Measurements from ENCODE around the gene FLNB. TPM values are rescaled to one million over a fixed set of nuclear protein-coding genes. Genes with fewer than 3 reads are reported as not detected.

Gene FLNB
- total and polyA plus RNA-seq, 2 of the 4 experiments (the other 2 are of a cell fraction) = 78.0 to 136 TPM

DNA sequence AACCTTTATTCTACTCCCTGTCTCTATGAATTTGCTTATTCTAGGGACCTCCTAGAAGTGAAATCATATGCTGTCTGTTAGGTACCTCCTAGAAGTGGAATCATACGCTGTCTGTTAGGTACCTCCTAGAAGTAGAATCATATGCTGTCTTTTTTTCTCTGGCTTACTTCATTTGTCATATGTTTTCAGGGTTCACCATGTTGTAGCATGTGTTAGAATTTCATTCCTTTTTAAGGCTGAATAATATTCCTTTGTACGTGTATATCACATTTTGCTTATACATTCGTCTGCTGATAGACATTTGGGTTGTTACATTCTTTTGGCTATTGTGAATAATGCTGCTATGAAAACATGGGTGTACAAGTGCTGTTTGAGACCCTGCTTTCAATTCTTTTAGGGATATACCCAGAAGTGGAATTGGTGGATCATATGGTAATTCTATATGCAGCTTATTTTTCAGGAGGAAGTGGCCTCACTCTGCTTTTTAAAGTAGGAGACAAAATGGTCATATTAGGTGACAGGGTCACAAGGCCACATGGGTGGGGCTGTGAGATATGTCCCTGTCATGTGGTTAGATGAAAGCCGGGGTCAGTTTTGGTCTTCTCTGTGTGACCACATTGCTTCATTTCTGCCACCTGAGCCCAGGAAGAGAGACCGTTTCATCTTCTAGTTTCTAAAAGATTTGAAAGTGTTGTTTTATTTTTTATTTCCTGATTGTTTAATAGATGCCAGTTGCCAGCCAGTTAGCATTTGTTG is 76.7 kb downstream of the FLNB start:
- peaks cover 23% of the 10 kb centered on the region for H3K36me3 ChIP-seq (ENCODE audit: control insufficient read depth, insufficient read depth, low read length)
- no peak overlapping the region for H4K8ac ChIP-seq (ENCODE audit: low read depth in 2 of 2, low read length in 2 of 2)
- WGBS, 2 experiments (ENCODE audit: extremely low coverage in 2 of 2, insufficient read length in 1 of 2) = no CpG with 5 or more reads among the region's 5 CpGs
- H2AFZ ChIP-seq (replicated peaks; ENCODE audit: low read length, poor library complexity) = no peak overlapping the region
- H2BK20ac ChIP-seq (ENCODE audit: low read depth, low read length) = no peak overlapping the region
- no TSS peak for BruUV-seq (replicated peaks)
- dilution Hi-C loops (cut with HindIII; ENCODE audit: low sequenced_read_pairs, unreplicated experiment) (no loop called here), in situ Hi-C loops (cut with MboI; ENCODE audit: low sequenced_read_pairs) (no loop called here), intact Hi-C loops (cut with micrococcal nuclease) (loop anchor here (5.0 kb wide), 1 partner anchor 63 kb away; no protein-coding TSS in a partner anchor)
- no peak for TF ChIP-seq CHD1 (IDR thresholded peaks at IDR 0.05; ENCODE audit: low read depth, low read length)
- no peak for TF ChIP-seq CEBPB (IDR thresholded peaks at IDR 0.05; ENCODE audit: low read depth, low read length)
- no peak for TF ChIP-seq FOS (IDR thresholded peaks at IDR 0.05; ENCODE audit: low read depth, low read length)
- no peak for TF ChIP-seq MAFK (IDR thresholded peaks at IDR 0.05; ENCODE audit: low read depth, low read length)
- TF ChIP-seq RFX5 (IDR thresholded peaks at IDR 0.05; ENCODE audit: low read depth, low read length) = no peak
- TF ChIP-seq, protein P1, sequence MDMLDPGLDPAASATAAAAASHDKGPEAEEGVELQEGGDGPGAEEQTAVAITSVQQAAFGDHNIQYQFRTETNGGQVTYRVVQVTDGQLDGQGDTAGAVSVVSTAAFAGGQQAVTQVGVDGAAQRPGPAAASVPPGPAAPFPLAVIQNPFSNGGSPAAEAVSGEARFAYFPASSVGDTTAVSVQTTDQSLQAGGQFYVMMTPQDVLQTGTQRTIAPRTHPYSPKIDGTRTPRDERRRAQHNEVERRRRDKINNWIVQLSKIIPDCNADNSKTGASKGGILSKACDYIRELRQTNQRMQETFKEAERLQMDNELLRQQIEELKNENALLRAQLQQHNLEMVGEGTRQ (IDR thresholded peaks at IDR 0.05; ENCODE audit: low read depth, low read length) = no peak
- no peak for TF ChIP-seq POLR2A (IDR thresholded peaks at IDR 0.05; ENCODE audit: low read depth, low read length)
- TF ChIP-seq SMC3 (IDR thresholded peaks at IDR 0.05; ENCODE audit: low read depth, low read length) = no peak
- TF ChIP-seq CTCF (conservative IDR thresholded peaks at IDR 0.05; ENCODE audit: low read depth, low read length) = no peak
- TF ChIP-seq RAD21 (IDR thresholded peaks at IDR 0.05; ENCODE audit: low read length) = no peak
- no peak for TF ChIP-seq BHLHE40 (IDR thresholded peaks at IDR 0.05; ENCODE audit: low read depth, low read length)
- TF ChIP-seq MAZ (IDR thresholded peaks at IDR 0.05; ENCODE audit: borderline replicate concordance, low read depth, low read length) = no peak
- TF ChIP-seq RCOR1 (IDR thresholded peaks at IDR 0.05; ENCODE audit: insufficient replicate concordance, low read length) = no peak
- TF ChIP-seq, protein P2, sequence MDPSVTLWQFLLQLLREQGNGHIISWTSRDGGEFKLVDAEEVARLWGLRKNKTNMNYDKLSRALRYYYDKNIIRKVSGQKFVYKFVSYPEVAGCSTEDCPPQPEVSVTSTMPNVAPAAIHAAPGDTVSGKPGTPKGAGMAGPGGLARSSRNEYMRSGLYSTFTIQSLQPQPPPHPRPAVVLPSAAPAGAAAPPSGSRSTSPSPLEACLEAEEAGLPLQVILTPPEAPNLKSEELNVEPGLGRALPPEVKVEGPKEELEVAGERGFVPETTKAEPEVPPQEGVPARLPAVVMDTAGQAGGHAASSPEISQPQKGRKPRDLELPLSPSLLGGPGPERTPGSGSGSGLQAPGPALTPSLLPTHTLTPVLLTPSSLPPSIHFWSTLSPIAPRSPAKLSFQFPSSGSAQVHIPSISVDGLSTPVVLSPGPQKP (IDR thresholded peaks at IDR 0.05; ENCODE audit: borderline replicate concordance, low read depth, low read length) = no peak
- no peak overlapping the region for H3K14ac ChIP-seq (replicated peaks; ENCODE audit: low read depth, low read length)
- no peak overlapping the region for H2BK15ac ChIP-seq (ENCODE audit: low read depth, low read length)
- no peak overlapping the region for H3K23ac ChIP-seq (ENCODE audit: low read depth, low read length)
- H3K27me3 ChIP-seq (ENCODE audit: control insufficient read depth, insufficient read depth, low read length) = no peaks in the 10 kb centered on the region
- no peak overlapping the region for H2AK5ac ChIP-seq (ENCODE audit: low read depth, low read length)
- H3K9me3 ChIP-seq (ENCODE audit: control insufficient read depth, insufficient read depth, low read length) = no peaks in the 10 kb centered on the region
- no peak overlapping the region for H3K9ac ChIP-seq (ENCODE audit: low read depth, low read length)
- ChIA-PET POLR2A (ENCODE audit: unreplicated experiment) (no interaction called here), CTCF (interaction anchor here (0.6 kb wide), 1 partner anchor 9 kb away, joined by 6 read pairs; no protein-coding TSS in a partner anchor)
- peaks cover 7% of the 10 kb centered on the region for H3K4me1 ChIP-seq (ENCODE audit: control insufficient read depth, insufficient read depth, low read length)
- no peak for ATAC-seq (ENCODE audit: low read depth)
- H3K27ac ChIP-seq (ENCODE audit: insufficient read depth, low read length) = no peak overlapping the region
- peaks cover 34 to 75% of the 10 kb centered on the region in 2 experiments for H3K79me1 ChIP-seq (ENCODE audit: low read depth in 1 of 2, low read length in 2 of 2)
- H3K56ac ChIP-seq (ENCODE audit: extremely low read depth, insufficient read depth, low read length) = no peak overlapping the region
- no peak overlapping the region for H3K4ac ChIP-seq (ENCODE audit: low read depth, low read length)
- H4K91ac ChIP-seq (ENCODE audit: insufficient read depth, low read depth, low read length) = no peak overlapping the region
- no peak overlapping the region for H3K4me3 ChIP-seq (ENCODE audit: insufficient read depth, low read depth, low read length)
- H3K18ac ChIP-seq (ENCODE audit: low read depth, low read length) = no peak overlapping the region
- H2AK9ac ChIP-seq (replicated peaks; ENCODE audit: low read depth, low read length, poor library complexity) = no peak overlapping the region
- H2BK120ac ChIP-seq (ENCODE audit: low read depth, low read length) = no peak overlapping the region
- H4K20me1 ChIP-seq (ENCODE audit: insufficient read depth, low read length) = peaks cover 8% of the 10 kb centered on the region; the same call in 1 of the 2 replicates
- H4K5ac ChIP-seq (ENCODE audit: low read depth, low read length) = no peak overlapping the region
- H3K9me1 ChIP-seq (ENCODE audit: insufficient read depth, low read length) = peaks cover 18% of the 10 kb centered on the region
- no peak for DNase-seq
- H2BK5ac ChIP-seq (ENCODE audit: low read depth, low read length, poor library complexity, severe bottlenecking) = no peak overlapping the region
- no peak overlapping the region for H3K4me2 ChIP-seq (ENCODE audit: low read depth, low read length)
